GM12873 (cell line): ENCODE results near the gene GOLGA7B.

ENCODE experiments used
- CTCF ChIP-seq: IDR thresholded peaks from 2 replicates; pipeline ENCODE4 v1.5.1; 2012; ENCODE audit warnings: low read depth, mild to moderate bottlenecking, moderate library complexity, low read length, control low read depth; ENCODE audit not compliant: insufficient read depth; ENCODE audit errors: missing control alignments

GOLGA7B gene

GRCh38 chr10:97849687-97850402, at the start of gene GOLGA7B:
Gene GOLGA7B, plus strand, starts transcription at chr10:97849843. Its CDS starts 461 bp downstream, at chr10:97850304.
- no peak for TF ChIP-seq CTCF

GRCh38 chr10:97800474-97800873, 49.2 kb upstream of the GOLGA7B start:
- TF ChIP-seq CTCF: no peak

- TF ChIP-seq CTCF: no peak
These were observed 48.2 kb upstream of the GOLGA7B start for GRCh38 chr10:97801422-97801821.

- no peak for TF ChIP-seq CTCF
These were observed 44.4 kb upstream of the GOLGA7B start for GRCh38 chr10:97805096-97805884.

- no peak for TF ChIP-seq CTCF
These were observed 43.7 kb upstream of the GOLGA7B start for GRCh38 chr10:97805949-97806348.

GRCh38 chr10:97810446-97810845, 39.2 kb upstream of the GOLGA7B start:
- TF ChIP-seq CTCF: no peak

GRCh38 chr10:97811958-97812357, 37.7 kb upstream of the GOLGA7B start:
- TF ChIP-seq CTCF: no peak
